Suppressor macrophage treated with lipopolysaccharide for 1 hour (primary cell): ENCODE results near the gene IGSF22.

ENCODE experiments used
- DNase-seq, 3 donors: peaks; one replicate each; pipeline ENCODE4 v3.0.0-alpha.2; 2020 to 2022

The IGSF22 gene

DNA sequence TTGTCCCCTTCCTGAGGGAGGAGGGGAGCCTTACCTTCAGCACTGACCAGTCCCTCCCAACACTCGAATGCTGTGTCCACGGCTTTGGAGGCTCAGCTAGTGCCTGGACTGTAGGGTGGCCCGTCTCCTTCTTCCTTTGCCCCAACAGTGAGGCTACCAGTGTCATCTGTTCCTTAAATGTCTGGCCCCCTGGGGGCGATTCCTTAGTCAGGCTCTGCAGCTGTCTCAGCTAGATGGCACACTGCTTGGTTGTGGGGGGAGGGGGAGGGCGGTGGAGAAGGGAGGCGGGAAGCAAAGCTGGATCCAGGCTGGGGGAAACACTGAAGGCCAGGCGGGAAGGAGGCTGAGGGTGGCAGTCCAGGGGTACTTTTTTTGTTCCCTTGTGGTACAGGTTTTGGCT, at the start of gene IGSF22:
TSS of gene IGSF22 (minus strand) at position 149 of the 400 bp plus-strand sequence. CDS start 1,952 bp downstream, outside the sequence.
- no peak for DNase-seq

DNA sequence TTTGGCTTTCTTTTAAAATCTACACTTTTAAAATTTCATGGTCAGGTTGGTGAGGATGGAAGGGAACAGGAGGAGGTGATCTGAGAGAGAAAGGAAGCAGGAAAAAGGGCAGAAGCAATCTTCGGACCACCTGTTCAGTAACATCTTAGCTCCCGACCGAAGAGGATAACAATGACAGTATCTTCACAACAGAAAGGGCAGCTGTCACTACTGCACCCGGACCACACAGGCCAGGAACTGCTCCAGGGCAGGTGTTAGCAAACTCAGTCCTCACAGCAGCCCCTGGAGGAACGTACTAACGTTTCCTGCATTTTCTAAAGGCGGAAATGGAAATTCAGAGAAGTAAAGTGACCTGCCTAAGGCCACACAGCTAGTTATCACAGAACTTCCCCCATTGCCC, 48.8 kb upstream of the IGSF22 start:
- DNase-seq: no peak

DNA sequence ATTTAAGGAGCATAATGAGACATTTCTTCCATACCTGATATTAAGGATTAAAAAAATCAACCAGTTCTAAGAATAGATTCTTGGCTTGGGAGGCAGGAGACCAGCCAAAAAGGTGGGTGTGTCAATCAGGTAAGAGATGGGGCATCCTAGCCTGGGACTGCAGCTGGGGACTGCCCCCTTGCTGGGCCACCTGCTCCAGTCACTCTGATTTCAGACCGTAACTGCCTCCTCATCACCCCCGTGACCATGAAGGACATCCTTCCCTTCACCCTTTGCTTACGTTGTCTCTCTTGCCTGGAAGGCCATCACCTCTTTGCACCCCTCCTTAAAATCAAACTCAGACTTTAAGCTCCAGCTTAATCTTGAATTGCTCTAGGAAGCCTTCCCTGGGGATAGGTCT, 47.7 kb upstream of the IGSF22 start:
- no peak for DNase-seq

DNA sequence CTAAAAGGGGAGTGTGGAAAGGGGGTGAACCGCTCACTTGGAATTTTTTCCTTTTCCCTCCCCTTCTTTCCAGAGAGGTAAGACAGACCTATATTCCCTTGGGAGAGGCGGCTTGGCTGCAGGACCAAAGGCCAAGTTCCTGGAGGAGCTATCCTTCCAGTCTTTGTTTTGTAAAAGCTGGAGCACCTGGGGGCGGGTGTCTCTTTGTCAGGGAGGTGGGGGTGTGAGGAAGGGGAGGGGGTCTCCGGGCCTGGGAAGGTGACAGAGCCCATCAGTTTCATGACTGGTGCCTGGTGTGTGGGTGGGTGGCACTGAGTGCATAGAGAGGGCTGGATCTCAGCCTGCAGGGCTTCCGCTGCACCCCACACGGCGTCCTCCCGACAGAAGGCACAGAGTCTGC, 47.1 kb upstream of the IGSF22 start:
- DNase-seq: no peak

- no peak for DNase-seq
Measured at GRCh38 chr11:18772211-18772610, 46.2 kb upstream of the IGSF22 start.

DNA sequence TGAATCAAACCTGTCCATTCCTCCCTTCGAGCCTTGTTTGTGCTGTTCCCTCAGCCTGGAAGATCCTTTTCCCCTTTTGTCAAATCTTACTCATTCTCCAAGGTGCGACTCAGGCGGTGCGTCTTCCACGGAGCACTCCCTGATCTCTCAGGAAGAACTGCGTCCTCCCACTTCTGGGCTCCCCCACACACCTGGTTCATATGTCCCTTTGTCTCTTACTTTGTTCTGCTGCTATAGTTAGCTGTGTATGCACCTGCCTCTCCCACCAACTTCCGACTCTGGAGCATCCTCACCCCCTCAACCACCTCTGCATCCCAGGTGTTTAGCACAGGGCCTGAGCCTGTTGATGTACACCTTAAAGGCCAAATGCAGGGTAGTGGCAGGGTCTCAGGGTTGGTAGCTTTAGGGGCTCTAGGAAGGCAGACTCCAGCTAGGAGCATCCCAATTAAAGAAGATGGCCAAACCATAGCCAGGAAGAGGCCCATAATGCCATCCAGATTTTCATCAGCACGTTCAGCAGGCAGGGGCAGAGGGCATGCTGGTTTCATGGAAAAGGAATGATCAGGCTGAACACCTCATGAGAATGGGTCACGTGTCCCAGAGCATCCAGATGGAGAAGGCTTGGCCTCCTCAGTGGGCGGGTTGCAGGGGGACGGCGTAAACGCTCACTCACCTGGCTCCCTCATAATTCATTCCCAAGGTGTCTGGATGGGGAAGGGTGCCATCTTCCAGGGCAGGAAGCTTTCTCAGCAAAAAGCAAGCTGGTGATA, 45.5 kb upstream of the IGSF22 start:
- no peak for DNase-seq

GRCh38 chr11:18770479-18771125, 44.6 kb upstream of the IGSF22 start:
- DNase-seq: no peak

GRCh38 chr11:18769802-18770456, 43.9 kb upstream of the IGSF22 start:
- DNase-seq: no peak

- DNase-seq: no peak
Measured at GRCh38 chr11:18768978-18769377, 43.0 kb upstream of the IGSF22 start.

DNA sequence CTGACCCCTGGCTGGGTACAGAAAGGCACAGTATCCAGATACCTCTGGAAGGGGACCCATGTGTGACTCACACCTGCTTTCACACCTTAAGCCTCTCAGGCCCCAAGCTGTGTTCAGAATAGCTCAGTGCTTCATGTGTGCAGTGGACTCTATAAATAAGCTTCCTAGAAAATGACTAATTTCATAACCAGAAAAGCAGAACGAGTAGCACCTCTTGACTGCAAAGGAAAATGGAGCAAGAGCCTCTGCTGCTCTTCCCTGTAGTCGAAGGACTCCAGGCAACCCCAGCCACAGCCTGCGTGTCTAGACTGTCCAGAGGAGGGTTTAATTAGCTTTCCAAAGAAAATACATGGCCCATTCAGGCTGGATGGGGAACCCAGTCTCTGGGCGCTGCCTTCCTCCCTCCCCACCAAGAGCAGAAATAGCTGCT, 42.5 kb upstream of the IGSF22 start:
- DNase-seq: peak in 2 of 3 donors; percentile 20 to 29

- no peak for DNase-seq
Measured at GRCh38 chr11:18766015-18766414, 40.0 kb upstream of the IGSF22 start.

- DNase-seq: no peak
Measured at GRCh38 chr11:18765554-18765953, 39.6 kb upstream of the IGSF22 start.

GRCh38 chr11:18761741-18762140, 35.8 kb upstream of the IGSF22 start:
- DNase-seq: no peak

DNA sequence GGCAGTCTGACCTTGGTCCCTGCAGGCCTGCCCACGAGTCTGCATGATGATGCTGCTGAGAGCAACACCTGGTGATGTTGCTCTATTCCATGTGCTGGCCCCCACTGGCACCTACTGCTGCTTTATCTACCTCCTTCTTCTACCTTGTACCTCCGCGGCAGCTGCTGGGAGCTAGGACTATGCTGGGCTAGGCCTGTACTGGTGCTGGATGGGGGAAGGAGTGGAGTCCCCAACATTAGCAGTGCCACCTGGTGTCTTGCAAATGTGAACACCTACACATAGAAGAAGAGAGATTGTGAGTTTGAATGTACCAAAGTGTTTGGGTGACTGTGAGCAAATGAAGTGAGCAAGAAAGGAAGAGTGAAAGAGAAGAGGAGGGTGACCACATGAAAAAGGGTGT, 35.2 kb upstream of the IGSF22 start:
- DNase-seq: no peak

GRCh38 chr11:18757811-18758210, 31.8 kb upstream of the IGSF22 start:
- no peak for DNase-seq

GRCh38 chr11:18756889-18757288, 30.9 kb upstream of the IGSF22 start:
- no peak for DNase-seq

- DNase-seq: peak in 2 of 3 donors; percentile 22 to 39
Measured at GRCh38 chr11:18754308-18754707, 28.3 kb upstream of the IGSF22 start.

DNA sequence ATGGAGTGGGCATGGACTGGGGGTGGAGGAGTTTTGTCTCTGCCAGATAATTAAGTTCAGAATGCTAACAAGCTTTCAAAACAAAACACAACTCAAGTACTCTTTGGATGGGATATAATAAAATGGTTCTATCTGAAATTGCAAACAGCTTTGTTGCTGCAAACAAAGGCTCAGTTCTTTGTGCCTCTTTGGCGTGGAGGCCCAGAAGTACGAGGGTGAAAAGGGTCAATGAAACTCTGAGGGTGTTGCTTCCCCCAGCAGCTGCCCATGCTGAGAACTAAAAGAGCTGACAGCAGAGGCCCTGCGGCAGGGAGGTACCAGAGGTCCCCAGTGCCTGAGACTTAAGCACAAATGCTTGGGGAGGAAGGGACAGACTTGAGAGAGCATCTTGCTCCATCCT, 26.5 kb upstream of the IGSF22 start:
- DNase-seq: no peak

- DNase-seq: no peak
Measured at GRCh38 chr11:18750944-18751343, 25.0 kb upstream of the IGSF22 start.

GRCh38 chr11:18749681-18750319, 23.8 kb upstream of the IGSF22 start:
- DNase-seq: peak; percentile 49 to 59 (median 58)

- DNase-seq: no peak
Measured at GRCh38 chr11:18748766-18749365, 22.9 kb upstream of the IGSF22 start.

GRCh38 chr11:18745251-18745650, 19.3 kb upstream of the IGSF22 start:
- DNase-seq: no peak

- DNase-seq: no peak
Measured at GRCh38 chr11:18743900-18744514, 18.0 kb upstream of the IGSF22 start.
